ENCODE results near the gene KLHL29. TPM values are rescaled to one million over a fixed set of nuclear protein-coding genes. Genes with fewer than 3 reads are reported as not detected.

Gene KLHL29
- total RNA-seq, 1 experiment from 2014 or later, result 16.7 TPM

GRCh38 chr2:23606196-23606595 is 221.2 kb downstream of the KLHL29 start:
- Histone ChIP-seq H3K36me3 (ENCODE audit: control insufficient read depth in 1 of 2, insufficient read depth in 2 of 2, low read length in 2 of 2) (no peaks in the 10 kb centered on the region), H3K27ac (ENCODE audit: low read depth, low read length) (no peak overlapping the region), H3K4me1 (ENCODE audit: control insufficient read depth in 1 of 2, insufficient read depth in 2 of 2, low read length in 2 of 2) (0 out of 4 replicates have a peak, but pooled peaks cover 0 to 3% of the 10 kb centered on the region in 2 experiments), H3K4me2 (ENCODE audit: low read length) (no peak overlapping the region), H3K9me2 (ENCODE audit: insufficient read depth) (no peaks in the 10 kb centered on the region), H3K4me3 (replicated peaks in 1 of 2; ENCODE audit: low read depth in 1 of 2, low read length in 2 of 2) (no peak overlapping the region), H4K20me1 (ENCODE audit: insufficient read depth) (no peaks in the 10 kb centered on the region), H3K9ac (ENCODE audit: low read length) (no peak overlapping the region), H3K9me3 (ENCODE audit: control insufficient read depth in 1 of 2, insufficient read depth in 1 of 2, low read depth in 1 of 2, low read length in 2 of 2) (peaks cover 2 to 3% of the 10 kb centered on the region in 2 experiments; a peak in 2 of 4 replicates), H3K79me2 (ENCODE audit: insufficient read depth, low read length) (no peaks in the 10 kb centered on the region), H3K27me3 (ENCODE audit: insufficient read depth, low read length) (no peaks in the 10 kb centered on the region), H2AFZ (ENCODE audit: low read depth, low read length, poor library complexity, severe bottlenecking) (no peak overlapping the region)
- CTCF ChIA-PET, result no interaction called here
- TF ChIP-seq FOSL1 (IDR thresholded peaks at IDR 0.05; ENCODE audit: low read depth) (no peak), TCF7L2 (IDR thresholded peaks at IDR 0.05; ENCODE audit: borderline replicate concordance, extremely low read depth, insufficient read depth, insufficient read length) (no peak), RAD21 (IDR thresholded peaks at IDR 0.05; ENCODE audit: low read depth) (no peak), POLR2A (IDR thresholded peaks at IDR 0.05; ENCODE audit: borderline replicate concordance, extremely low read depth, insufficient read depth, insufficient read length) (no peak), SP1 (IDR thresholded peaks at IDR 0.05; ENCODE audit: low read depth) (no peak), CTCF (IDR thresholded peaks at IDR 0.05 in 2 of 3, conservative IDR thresholded peaks at IDR 0.05 in 1 of 3; ENCODE audit: borderline replicate concordance in 1 of 3, insufficient read depth in 1 of 3, low read depth in 2 of 3, low read length in 2 of 3) (no peak), REST (IDR thresholded peaks at IDR 0.05; ENCODE audit: low read depth) (no peak), EZH2phosphoT487 (IDR thresholded peaks at IDR 0.05; ENCODE audit: borderline replicate concordance) (no peak), ZBTB33 (IDR thresholded peaks at IDR 0.05; ENCODE audit: extremely low read depth, insufficient replicate concordance, low read length) (no peak), YY1 (IDR thresholded peaks at IDR 0.05; ENCODE audit: extremely low read depth, insufficient replicate concordance, low read depth, low read length) (no peak), POLR2AphosphoS5 (IDR thresholded peaks at IDR 0.05; ENCODE audit: low read depth, low read length) (no peak), EGR1 (IDR thresholded peaks at IDR 0.05; ENCODE audit: low read depth) (no peak), SRF (IDR thresholded peaks at IDR 0.05; ENCODE audit: low read depth) (no peak)
- intact Hi-C loops (cut with micrococcal nuclease), result no loop called here
- RAD21 ChIA-PET (ENCODE audit: low non-redundant PET in 1 of 2, low total read pairs in 2 of 2, uncharacterized antibody in 2 of 2, unreplicated experiment in 2 of 2), result no interaction called here
- POLR2A ChIA-PET, result no interaction called here
- no peak for ATAC-seq
- no TSS peak for BruUV-seq (replicated peaks)
- DNase-seq (ENCODE audit: low read depth, low spot score), result no peak
